Measurements from ENCODE around the gene BOD1L1.

BOD1L1 gene

GRCh38 chr4:13642170-13642950 is 14.8 kb upstream of the BOD1L1 start:
- H3K4me1 Mint-ChIP-seq (ENCODE audit: low read depth), result peaks cover 12% of the 10 kb centered on the region
- H3K27ac Mint-ChIP-seq, result no peak overlapping the region
- no peaks in the 10 kb centered on the region for H3K36me3 Mint-ChIP-seq (ENCODE audit: low read depth)
- peaks cover 7% of the 10 kb centered on the region for H3K27me3 Mint-ChIP-seq
- H3K9me3 Mint-ChIP-seq, result no peaks in the 10 kb centered on the region
- intact Hi-C loops (cut with micrococcal nuclease), result no loop called here
- H3K4me3 Mint-ChIP-seq, result no peak overlapping the region

GRCh38 chr4:13641084-13641483 is 13.6 kb upstream of the BOD1L1 start:
- Mint-ChIP-seq H3K4me1 (ENCODE audit: low read depth) (peaks cover 6% of the 10 kb centered on the region), H3K4me3 (no peak overlapping the region), H3K9me3 (no peaks in the 10 kb centered on the region), H3K27ac (no peak overlapping the region), H3K27me3 (peaks cover 10% of the 10 kb centered on the region), H3K36me3 (ENCODE audit: low read depth) (no peaks in the 10 kb centered on the region)
- intact Hi-C loops (cut with micrococcal nuclease), result no loop called here

GRCh38 chr4:13640149-13640940 is 12.8 kb upstream of the BOD1L1 start:
- intact Hi-C loops (cut with micrococcal nuclease), result no loop called here
- Mint-ChIP-seq H3K27ac (no peak overlapping the region), H3K4me1 (ENCODE audit: low read depth) (peaks cover 6% of the 10 kb centered on the region)

GRCh38 chr4:13635286-13635799 is 7.8 kb upstream of the BOD1L1 start:
- H3K27ac Mint-ChIP-seq, result no peak overlapping the region
- no peaks in the 10 kb centered on the region for H3K4me1 Mint-ChIP-seq (ENCODE audit: low read depth)
- H3K4me3 Mint-ChIP-seq, result no peak overlapping the region
- no peaks in the 10 kb centered on the region for H3K36me3 Mint-ChIP-seq (ENCODE audit: low read depth)
- H3K27me3 Mint-ChIP-seq, result peaks cover 21% of the 10 kb centered on the region
- intact Hi-C loops (cut with micrococcal nuclease), result no loop called here
- H3K9me3 Mint-ChIP-seq, result no peaks in the 10 kb centered on the region

More at GRCh38 chr4:13640149-13640940, 12.8 kb upstream of the BOD1L1 start:
- H3K9me3 Mint-ChIP-seq, result no peaks in the 10 kb centered on the region
- no peak overlapping the region for H3K4me3 Mint-ChIP-seq
- H3K36me3 Mint-ChIP-seq (ENCODE audit: low read depth), result no peaks in the 10 kb centered on the region
- peaks cover 9% of the 10 kb centered on the region for H3K27me3 Mint-ChIP-seq

GRCh38 chr4:13633671-13634070 is 6.1 kb upstream of the BOD1L1 start:
- Mint-ChIP-seq H3K27me3 (peaks cover 17% of the 10 kb centered on the region), H3K9me3 (no peaks in the 10 kb centered on the region), H3K27ac (no peak overlapping the region), H3K4me3 (no peak overlapping the region), H3K36me3 (ENCODE audit: low read depth) (no peaks in the 10 kb centered on the region), H3K4me1 (ENCODE audit: low read depth) (no peaks in the 10 kb centered on the region)
- intact Hi-C loops (cut with micrococcal nuclease), result no loop called here

- Mint-ChIP-seq H3K27me3 (peaks cover 5% of the 10 kb centered on the region), H3K36me3 (ENCODE audit: low read depth) (peaks cover 25% of the 10 kb centered on the region), H3K9me3 (no peaks in the 10 kb centered on the region), H3K4me1 (ENCODE audit: low read depth) (peaks cover 42% of the 10 kb centered on the region), H3K27ac (peak overlapping the region; percentile 98), H3K4me3 (peak overlapping the region; percentile 92)
- intact Hi-C loops (cut with micrococcal nuclease), result loop anchor here (5.0 kb wide), 1 partner anchor 1375 kb away; the partner anchor contains the start of gene CPEB2
These were observed 333 bp downstream of the BOD1L1 start for GRCh38 chr4:13627178-13627605.

GRCh38 chr4:13626492-13627177 is 890 bp downstream of the BOD1L1 start:
- H3K4me3 Mint-ChIP-seq, result peak overlapping the region; percentile 69
- peaks cover 45% of the 10 kb centered on the region for H3K4me1 Mint-ChIP-seq (ENCODE audit: low read depth)
- intact Hi-C loops (cut with micrococcal nuclease), result loop anchor here (5.0 kb wide), 1 partner anchor 1376 kb away; the partner anchor contains the start of gene CPEB2
- peak overlapping the region; percentile 98 for H3K27ac Mint-ChIP-seq
- no peaks in the 10 kb centered on the region for H3K9me3 Mint-ChIP-seq
- peaks cover 3% of the 10 kb centered on the region for H3K27me3 Mint-ChIP-seq
- peaks cover 31% of the 10 kb centered on the region for H3K36me3 Mint-ChIP-seq (ENCODE audit: low read depth)

- H3K4me3 Mint-ChIP-seq, result no peak overlapping the region
- H3K4me1 Mint-ChIP-seq (ENCODE audit: low read depth), result peaks cover 45% of the 10 kb centered on the region
- no peaks in the 10 kb centered on the region for H3K9me3 Mint-ChIP-seq
- peaks cover 76% of the 10 kb centered on the region for H3K36me3 Mint-ChIP-seq (ENCODE audit: low read depth)
- H3K27ac Mint-ChIP-seq, result no peak overlapping the region
- no peaks in the 10 kb centered on the region for H3K27me3 Mint-ChIP-seq
- intact Hi-C loops (cut with micrococcal nuclease), result no loop called here
These were observed 9.2 kb downstream of the BOD1L1 start for GRCh38 chr4:13618212-13618806.

- Mint-ChIP-seq H3K36me3 (ENCODE audit: low read depth) (peaks cover 81% of the 10 kb centered on the region), H3K4me3 (no peak overlapping the region), H3K4me1 (ENCODE audit: low read depth) (peaks cover 40% of the 10 kb centered on the region), H3K27me3 (no peaks in the 10 kb centered on the region), H3K9me3 (no peaks in the 10 kb centered on the region), H3K27ac (no peak overlapping the region)
- intact Hi-C loops (cut with micrococcal nuclease), result no loop called here
These were observed 9.7 kb downstream of the BOD1L1 start for GRCh38 chr4:13617801-13618200.

- Mint-ChIP-seq H3K4me1 (ENCODE audit: low read depth) (peaks cover 30% of the 10 kb centered on the region), H3K27me3 (no peaks in the 10 kb centered on the region), H3K36me3 (ENCODE audit: low read depth) (peaks cover 83% of the 10 kb centered on the region)
These were observed 10.9 kb downstream of the BOD1L1 start for GRCh38 chr4:13616597-13616996.

GRCh38 chr4:13615161-13615560 is 12.4 kb downstream of the BOD1L1 start:
- Mint-ChIP-seq H3K4me1 (ENCODE audit: low read depth) (peaks cover 19% of the 10 kb centered on the region), H3K36me3 (ENCODE audit: low read depth) (peaks cover 89% of the 10 kb centered on the region), H3K27me3 (no peaks in the 10 kb centered on the region), H3K4me3 (no peak overlapping the region), H3K27ac (no peak overlapping the region), H3K9me3 (no peaks in the 10 kb centered on the region)
- intact Hi-C loops (cut with micrococcal nuclease), result no loop called here

More at GRCh38 chr4:13616597-13616996, 10.9 kb downstream of the BOD1L1 start:
- intact Hi-C loops (cut with micrococcal nuclease), result no loop called here
- Mint-ChIP-seq H3K9me3 (no peaks in the 10 kb centered on the region), H3K4me3 (no peak overlapping the region), H3K27ac (no peak overlapping the region)

GRCh38 chr4:13612569-13612968 is 15.0 kb downstream of the BOD1L1 start:
- H3K4me3 Mint-ChIP-seq, result no peak overlapping the region
- peaks cover 84% of the 10 kb centered on the region for H3K36me3 Mint-ChIP-seq (ENCODE audit: low read depth)
- H3K27ac Mint-ChIP-seq, result no peak overlapping the region
- H3K27me3 Mint-ChIP-seq, result no peaks in the 10 kb centered on the region
- no peaks in the 10 kb centered on the region for H3K9me3 Mint-ChIP-seq
- intact Hi-C loops (cut with micrococcal nuclease), result no loop called here
- peaks cover 18% of the 10 kb centered on the region for H3K4me1 Mint-ChIP-seq (ENCODE audit: low read depth)

- no peak overlapping the region for H3K27ac Mint-ChIP-seq
- no peak overlapping the region for H3K4me3 Mint-ChIP-seq
- no peaks in the 10 kb centered on the region for H3K27me3 Mint-ChIP-seq
- intact Hi-C loops (cut with micrococcal nuclease), result no loop called here
- peaks cover 17% of the 10 kb centered on the region for H3K4me1 Mint-ChIP-seq (ENCODE audit: low read depth)
- H3K9me3 Mint-ChIP-seq, result no peaks in the 10 kb centered on the region
- peaks cover 84% of the 10 kb centered on the region for H3K36me3 Mint-ChIP-seq (ENCODE audit: low read depth)
These were observed 16.2 kb downstream of the BOD1L1 start for GRCh38 chr4:13611283-13611842.
